Caco-2 (cell line): ENCODE data around the gene SPRYD4. TPM values are rescaled to one million over a fixed set of nuclear protein-coding genes. Genes with fewer than 3 reads are reported as not detected.

ENCODE experiments used
- BruUV-seq: library from RNA; stranded (reverse); fragments of 400-500 nt; replicated peaks from 2 replicates; lab custom pipeline; 2021; lab: Mats Ljungman, UMichigan
- CTCF ChIA-PET: fragments of 300-600 bp; sonication (Branson Sonifier 250); formaldehyde crosslinking; loops from one replicate; lab custom pipeline; 2022; ENCODE audit warnings: antibody characterized with exemption; lab: Charles Lee
- POLR2A ChIA-PET: fragments of 300-600 bp; sonication (Branson Sonifier 250); formaldehyde crosslinking; loops from one replicate; lab custom pipeline; 2022; ENCODE audit warnings: antibody characterized with exemption; lab: Charles Lee
- DNase-seq, 2 experiments: peaks; one replicate each; pipeline versions ENCODE4 v3.0.0 to v3.0.0-alpha.2; 2020 to 2022
- H3K27me3 ChIP-seq: replicated peaks from 2 replicates; pipeline ENCODE4 v1.6.0; 2011; ENCODE audit warnings: low read length; ENCODE audit not compliant: control insufficient read depth, insufficient read depth
- H3K36me3 ChIP-seq: 2 replicates; pipeline ENCODE4 v1.5.1; 2011; ENCODE audit warnings: low read length; ENCODE audit not compliant: control insufficient read depth, insufficient read depth
- H3K4me1 ChIP-seq: fragments of 250-450 bp; sonication (Bioruptor Pico); 2 replicates; pipeline ENCODE4 v1.5.1; 2020; ENCODE audit warnings: mild to moderate bottlenecking
- H3K4me3 ChIP-seq: 2 replicates; pipeline ENCODE4 v1.5.1; 2011; ENCODE audit warnings: low read depth, mild to moderate bottlenecking, control low read depth, low read length
- H3K9me3 ChIP-seq: fragments of 250-450 bp; sonication (Bioruptor Pico); 2 replicates; pipeline ENCODE4 v1.5.1; 2020; ENCODE audit warnings: mild to moderate bottlenecking, moderate library complexity
- H3K27ac Mint-ChIP-seq: one replicate; pipeline ENCODE4 v1.8.0; 2022; ENCODE audit warnings: mixed read lengths; ENCODE audit not compliant: unreplicated experiment
- H3K27me3 Mint-ChIP-seq: one replicate; pipeline ENCODE4 v1.8.0; 2022; ENCODE audit warnings: mixed read lengths; ENCODE audit not compliant: insufficient read depth, unreplicated experiment
- H3K36me3 Mint-ChIP-seq: one replicate; pipeline ENCODE4 v1.8.0; 2022; ENCODE audit warnings: mild to moderate bottlenecking, mixed read lengths; ENCODE audit not compliant: insufficient read depth, unreplicated experiment
- H3K4me1 Mint-ChIP-seq: one replicate; pipeline ENCODE4 v1.8.0; 2022; ENCODE audit warnings: low read depth, mixed read lengths; ENCODE audit not compliant: unreplicated experiment
- H3K4me3 Mint-ChIP-seq: one replicate; pipeline ENCODE4 v1.8.0; 2022; ENCODE audit warnings: mild to moderate bottlenecking, moderate library complexity, mixed read lengths; ENCODE audit not compliant: unreplicated experiment
- H3K9me3 Mint-ChIP-seq: one replicate; pipeline ENCODE4 v1.8.0; 2022; ENCODE audit warnings: mixed read lengths; ENCODE audit not compliant: unreplicated experiment
- CTCF ChIP-seq, 2 experiments: fragments of 200-600 bp in 1 of 2; IDR thresholded peaks; 1 replicate in 1 of 2; 2 replicates in 1 of 2; pipeline versions ENCODE4 v1.5.1 to v1.8.0; 2011 to 2022; ENCODE audit warnings: antibody characterized with exemption in 1 of 2, control low read depth in 1 of 2, inconsistent platforms in 1 of 2, low read depth in 1 of 2, low read length in 1 of 2, mild to moderate bottlenecking in 1 of 2, moderate library complexity in 1 of 2; ENCODE audit not compliant: insufficient read depth in 1 of 2, severe bottlenecking in 1 of 2, unreplicated experiment in 1 of 2
- intact Hi-C: fragments of 100-400 bp; cut with micrococcal nuclease; formaldehyde crosslinking; loops from one replicate; pipeline ENCODE4 v1.10.0; 2022; ENCODE audit not compliant: unreplicated experiment
- total RNA-seq: library from RNA; stranded (reverse); gene quantifications from 2 replicates; pipeline ENCODE4 v1.2.3, GENCODE V29; 2022

The SPRYD4 gene
- total RNA-seq, 1 experiment from 2014 or later = 2.8 TPM

- H3K4me1 Mint-ChIP-seq = peaks cover 7% of the 10 kb centered on the region
- H3K27ac Mint-ChIP-seq = peak overlapping the region; percentile 89
- BruUV-seq = no TSS peak
- no peaks in the 10 kb centered on the region for H3K27me3 Mint-ChIP-seq
- no peak for TF ChIP-seq CTCF (IDR thresholded peaks at IDR 0.05; ENCODE audit: insufficient read depth in 1 of 2, low read depth in 1 of 2, low read length in 1 of 2, severe bottlenecking in 1 of 2, unreplicated experiment in 1 of 2)
- intact Hi-C loops = no loop called here
- Histone ChIP-seq H3K4me1 (peaks cover 4% of the 10 kb centered on the region; the same call in 1 of the 2 replicates), H3K36me3 (no peaks in the 10 kb centered on the region), H3K9me3 (no peaks in the 10 kb centered on the region), H3K27me3 (no peaks in the 10 kb centered on the region), H3K4me3 (no peak overlapping the region; the same call in 1 of the 2 replicates)
- no peak for DNase-seq
- CTCF ChIA-PET = interaction anchor here (1.3 to 2.5 kb wide), 2 partner anchors 14 to 90 kb away, joined by 5 to 12 read pairs; partner anchors contain the start of gene STAT2
- POLR2A ChIA-PET = interaction anchor here (1.2 to 2.2 kb wide), 2 partner anchors 13 to 90 kb away, joined by 3 to 15 read pairs; partner anchors contain the start of gene STAT2
- H3K36me3 Mint-ChIP-seq = peaks cover 13% of the 10 kb centered on the region
- peak overlapping the region; percentile 83 for H3K4me3 Mint-ChIP-seq
- H3K9me3 Mint-ChIP-seq = no peaks in the 10 kb centered on the region
Measured at GRCh38 chr12:56450241-56450640, 18.1 kb upstream of the SPRYD4 start.

GRCh38 chr12:56451147-56451546, 17.2 kb upstream of the SPRYD4 start:
- Mint-ChIP-seq H3K36me3 (peaks cover 7% of the 10 kb centered on the region), H3K27me3 (no peaks in the 10 kb centered on the region), H3K4me3 (no peak overlapping the region), H3K27ac (no peak overlapping the region), H3K9me3 (no peaks in the 10 kb centered on the region), H3K4me1 (peaks cover 7% of the 10 kb centered on the region)
- Histone ChIP-seq H3K4me3 (no peak overlapping the region), H3K4me1 (peaks cover 4% of the 10 kb centered on the region; the same call in 1 of the 2 replicates), H3K36me3 (no peaks in the 10 kb centered on the region), H3K9me3 (no peaks in the 10 kb centered on the region), H3K27me3 (no peaks in the 10 kb centered on the region)
- no peak for DNase-seq
- CTCF ChIA-PET = no interaction called here
- no TSS peak for BruUV-seq
- no peak for TF ChIP-seq CTCF (IDR thresholded peaks at IDR 0.05; ENCODE audit: insufficient read depth in 1 of 2, low read depth in 1 of 2, low read length in 1 of 2, severe bottlenecking in 1 of 2, unreplicated experiment in 1 of 2)
- intact Hi-C loops = no loop called here
- POLR2A ChIA-PET = no interaction called here

DNA sequence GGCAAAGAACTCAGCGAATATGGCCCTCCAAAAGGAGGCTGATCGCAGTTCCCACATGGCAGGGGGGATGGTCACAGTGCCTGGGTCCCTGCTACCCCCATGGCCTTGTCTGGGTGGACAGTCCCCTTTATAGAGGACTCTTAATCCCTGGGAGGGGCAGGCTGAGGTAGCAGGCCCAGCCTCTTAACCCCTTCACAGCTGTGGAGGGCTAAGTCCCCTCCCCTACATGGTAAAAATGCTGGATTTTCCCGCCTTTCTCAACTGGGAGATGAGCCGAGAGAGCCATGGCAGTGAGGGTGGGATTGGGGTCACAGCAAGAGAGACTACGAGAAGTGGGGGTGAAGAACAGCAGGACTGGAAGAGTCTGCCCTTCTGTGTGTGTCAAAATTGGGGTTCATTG, 13.8 kb upstream of the SPRYD4 start, which contains the start of gene MIP:
MIP (minus strand) TSS at position 101 of the 400 bp plus-strand sequence; CDS start at position 57, 44 bp downstream.
- Mint-ChIP-seq H3K9me3 (no peaks in the 10 kb centered on the region), H3K27me3 (no peaks in the 10 kb centered on the region), H3K27ac (no peak within 1 kb of the TSS), H3K4me3 (no peak within 1 kb of the TSS), H3K36me3 (peaks cover under 1% of the 10 kb centered on the region), H3K4me1 (peaks cover 7% of the 10 kb centered on the region)
- ChIA-PET POLR2A (no interaction called here), CTCF (interaction anchor here (1.2 kb wide), 1 partner anchor 10 kb away, joined by 3 read pairs; no protein-coding TSS in a partner anchor)
- Histone ChIP-seq H3K4me1 (no peaks in the 10 kb centered on the region), H3K36me3 (no peaks in the 10 kb centered on the region), H3K27me3 (no peaks in the 10 kb centered on the region), H3K4me3 (no peak within 1 kb of the TSS), H3K9me3 (no peaks in the 10 kb centered on the region)
- no TSS peak for BruUV-seq
- TF ChIP-seq CTCF (IDR thresholded peaks at IDR 0.05; ENCODE audit: insufficient read depth in 1 of 2, low read depth in 1 of 2, low read length in 1 of 2, severe bottlenecking in 1 of 2, unreplicated experiment in 1 of 2) = no peak
- no peak for DNase-seq
- intact Hi-C loops = no loop called here
